Inflammatory macrophage (primary cell): ENCODE results near the gene HTR6.
"Not testable (repeated sequence)": the region's sequence is repeated elsewhere in the genome, so short reads cannot be mapped to it uniquely, and the experiment has no call there.

ENCODE experiments used
- DNase-seq, 2 donors: peaks; one replicate each; pipeline ENCODE4 v3.0.0-alpha.2; 2020 to 2022
- total RNA-seq, 18 experiments: gene quantifications; one replicate each; lab custom pipeline; 2026; ENCODE audit warnings: mixed read lengths in 6 of 18, inconsistent platforms in 2 of 18; lab: John Stamatoyannopoulos, UW

Gene HTR6
- 0 to 0.07 (median 0) reads per million in 18 experiments for total RNA-seq

DNA sequence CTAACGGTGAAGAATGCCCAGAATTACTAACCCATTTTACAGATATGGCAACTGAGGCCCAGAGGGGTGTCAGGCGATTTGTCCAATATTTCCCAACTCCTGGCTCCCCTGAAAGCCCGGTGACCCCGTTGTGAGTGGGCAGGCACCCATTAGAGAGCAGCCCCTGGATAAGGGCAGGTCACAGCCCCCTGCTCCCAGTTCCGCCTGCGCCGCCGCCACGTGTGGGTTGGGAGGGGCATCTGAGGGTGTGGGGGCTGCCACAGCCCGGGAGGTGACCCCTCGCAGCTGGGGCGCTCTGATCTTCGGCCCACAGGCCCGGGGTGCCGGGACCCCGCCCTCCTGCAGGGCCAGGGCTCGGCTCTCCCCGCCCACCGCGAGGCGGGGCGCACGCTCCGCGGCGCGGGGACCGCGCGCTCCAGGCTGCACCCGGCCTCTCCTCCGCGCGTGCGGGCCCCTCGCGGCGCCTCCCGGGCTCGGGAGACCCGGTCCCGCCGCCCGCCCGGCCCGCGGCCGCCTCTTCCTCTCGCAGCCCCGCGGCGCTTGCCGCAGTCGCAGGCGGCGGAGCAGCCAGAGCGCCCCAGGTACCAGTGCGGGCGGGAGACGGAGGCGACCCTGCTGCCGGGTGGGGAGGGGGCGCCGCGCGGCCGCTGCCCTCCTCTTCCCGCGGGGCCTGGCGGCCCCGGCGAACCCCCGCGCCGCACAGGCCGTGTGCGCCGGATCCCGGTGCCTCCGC lies at the start of gene HTR6:
Gene HTR6 (plus strand): TSS at position 423 of the 733 bp plus-strand sequence. CDS start 879 bp downstream, outside the sequence.
- no peak for DNase-seq

DNA sequence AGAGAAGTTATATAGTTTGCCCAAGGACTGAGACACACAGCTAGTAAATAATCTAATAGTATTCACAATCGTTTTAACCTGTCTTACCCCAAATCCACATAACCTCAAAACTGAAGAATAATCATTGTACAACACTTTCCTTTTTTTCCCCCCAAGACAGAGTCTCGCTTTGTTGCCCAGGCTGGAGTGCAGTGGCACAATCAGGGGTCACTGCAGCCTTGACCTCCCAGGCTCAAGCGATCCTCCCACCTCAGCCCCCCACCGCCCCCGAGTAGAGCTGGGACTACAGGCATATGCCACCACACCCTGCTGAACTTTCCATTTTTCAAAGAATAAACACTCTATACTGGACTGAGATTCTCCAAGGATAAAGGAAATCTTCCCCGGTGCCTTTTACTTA lies 49.2 kb upstream of the HTR6 start:
- DNase-seq = no peak

- DNase-seq = no peak
Observed at GRCh38 chr1:19616489-19616888, 48.2 kb upstream of the HTR6 start.

- DNase-seq = no peak
Observed at GRCh38 chr1:19617376-19617775, 47.3 kb upstream of the HTR6 start.

GRCh38 chr1:19618428-19618827 lies 46.2 kb upstream of the HTR6 start:
- DNase-seq = no peak

DNA sequence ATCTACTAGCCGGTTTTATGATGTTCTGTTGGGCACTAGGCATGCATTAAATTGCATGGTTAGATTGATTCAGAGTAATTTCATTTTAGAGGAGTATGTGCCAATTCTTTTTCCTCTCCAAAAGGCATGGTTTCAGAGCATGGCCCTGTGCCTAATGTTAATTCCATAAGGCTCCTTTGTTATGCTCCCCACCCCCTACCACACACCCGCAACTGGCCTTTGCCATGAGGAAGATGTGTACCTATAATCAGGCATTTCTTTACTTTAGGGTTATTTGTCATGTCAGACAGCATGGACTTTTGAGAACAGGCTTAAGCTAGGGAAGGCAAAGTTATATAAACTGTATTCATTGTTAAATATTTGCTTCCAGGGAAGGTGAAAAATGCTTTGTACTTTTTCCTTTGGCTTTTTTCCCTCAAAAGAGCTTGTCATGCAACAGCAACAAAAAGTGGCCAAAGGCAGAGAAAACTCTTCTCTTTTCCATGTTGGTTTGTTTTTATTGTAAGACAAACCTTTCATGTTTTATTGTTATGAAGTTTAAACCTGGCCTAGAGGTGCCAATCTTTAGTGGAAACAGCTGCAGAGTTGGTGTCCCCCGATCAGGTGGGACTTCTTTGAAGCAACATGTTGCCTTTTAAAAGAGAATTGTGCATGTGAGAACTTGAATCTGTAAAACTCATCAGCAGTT lies 44.8 kb upstream of the HTR6 start:
- DNase-seq = no peak

DNA sequence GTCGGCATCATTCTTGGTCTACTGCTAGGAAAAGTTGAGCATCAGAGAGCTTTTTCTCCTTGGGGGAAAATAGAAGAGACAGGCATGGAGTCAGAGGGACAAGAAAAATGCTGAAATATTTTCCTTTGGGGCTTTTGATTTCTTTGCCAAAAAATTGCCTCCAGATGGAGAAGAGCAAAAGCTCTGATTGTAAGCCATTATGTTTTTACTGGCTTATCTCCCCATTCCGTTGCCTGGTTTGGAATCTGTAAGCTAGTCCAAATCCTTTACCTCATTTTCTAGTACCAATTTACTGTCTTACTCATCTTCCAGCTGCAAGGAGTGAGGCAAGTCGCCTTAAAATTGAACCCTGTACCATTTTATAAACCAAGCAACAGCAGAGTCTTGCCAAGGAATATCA lies 43.9 kb upstream of the HTR6 start:
- DNase-seq = no peak

GRCh38 chr1:19621274-19621950 lies 43.3 kb upstream of the HTR6 start:
- DNase-seq = no peak

GRCh38 chr1:19622204-19622603 lies 42.5 kb upstream of the HTR6 start:
- no peak for DNase-seq

DNA sequence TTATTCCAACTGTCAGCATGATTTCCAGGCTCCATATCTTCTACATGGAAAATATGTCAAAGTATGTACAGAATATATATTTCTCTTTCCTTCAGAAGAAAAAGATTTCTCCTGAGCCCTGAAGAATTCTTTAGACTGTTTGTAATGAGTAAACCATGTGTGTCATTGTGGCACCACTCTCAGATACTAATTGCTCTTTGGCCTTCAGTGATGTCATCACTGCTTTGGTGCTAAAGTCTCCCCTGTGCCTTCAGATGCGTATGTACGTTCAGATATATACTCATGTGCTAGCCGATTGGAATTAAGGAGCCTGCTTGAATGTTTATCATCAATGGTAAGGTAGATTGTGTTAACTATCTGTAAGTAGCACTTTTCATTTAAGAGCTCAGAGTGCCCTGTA lies 41.2 kb upstream of the HTR6 start:
- DNase-seq = no peak

GRCh38 chr1:19625291-19625937 lies 39.3 kb upstream of the HTR6 start:
- DNase-seq = no peak

GRCh38 chr1:19628879-19629278 lies 35.8 kb upstream of the HTR6 start:
- DNase-seq = no peak

DNA sequence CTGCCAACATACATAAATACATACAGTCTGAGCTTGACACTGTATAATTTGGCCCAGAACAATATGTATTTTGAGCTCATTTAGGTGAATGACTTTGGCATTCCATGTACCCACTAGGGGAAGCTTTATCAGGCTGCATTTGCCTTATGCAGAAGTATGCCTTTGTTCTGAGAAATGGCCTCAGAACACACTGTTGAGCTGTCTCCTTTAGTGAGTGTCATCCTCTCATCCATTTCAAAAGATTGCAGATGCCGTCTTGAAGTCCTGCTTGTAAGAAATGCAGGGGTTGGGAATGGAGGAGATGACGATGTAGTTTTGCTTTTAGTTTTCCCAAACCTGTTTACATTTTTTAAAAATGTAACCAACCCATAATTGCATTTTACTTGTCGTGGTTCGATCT lies 35.3 kb upstream of the HTR6 start:
- DNase-seq = no peak

GRCh38 chr1:19630192-19630591 lies 34.5 kb upstream of the HTR6 start:
- DNase-seq = not testable (repeated sequence)

- DNase-seq = no peak
Observed at GRCh38 chr1:19630720-19631395, 33.8 kb upstream of the HTR6 start.

DNA sequence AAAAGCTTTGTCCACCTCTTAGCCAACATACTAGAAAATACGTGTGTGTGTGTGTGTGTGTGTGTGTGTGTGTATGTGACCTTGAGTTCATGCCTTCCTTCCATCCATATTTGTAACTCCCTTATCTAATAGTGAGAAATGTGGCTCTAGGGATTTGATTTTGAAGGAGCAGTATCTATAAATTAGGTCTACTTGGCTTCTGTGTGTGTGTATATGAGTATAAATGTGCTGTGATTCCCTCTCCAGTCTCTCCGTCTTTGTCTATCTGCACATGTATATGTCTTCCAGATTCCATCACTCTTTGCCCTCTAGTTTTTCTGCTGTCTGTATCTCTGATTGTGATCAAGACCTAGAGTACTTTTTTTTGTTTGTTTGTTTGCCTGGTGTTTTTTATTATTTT lies 32.5 kb upstream of the HTR6 start:
- no peak for DNase-seq

GRCh38 chr1:19633106-19633505 lies 31.6 kb upstream of the HTR6 start:
- no peak for DNase-seq

- DNase-seq = not testable (repeated sequence)
Observed at GRCh38 chr1:19635064-19635463, 29.6 kb upstream of the HTR6 start.

- DNase-seq = no peak
Observed at GRCh38 chr1:19635646-19636045, 29.0 kb upstream of the HTR6 start.

DNA sequence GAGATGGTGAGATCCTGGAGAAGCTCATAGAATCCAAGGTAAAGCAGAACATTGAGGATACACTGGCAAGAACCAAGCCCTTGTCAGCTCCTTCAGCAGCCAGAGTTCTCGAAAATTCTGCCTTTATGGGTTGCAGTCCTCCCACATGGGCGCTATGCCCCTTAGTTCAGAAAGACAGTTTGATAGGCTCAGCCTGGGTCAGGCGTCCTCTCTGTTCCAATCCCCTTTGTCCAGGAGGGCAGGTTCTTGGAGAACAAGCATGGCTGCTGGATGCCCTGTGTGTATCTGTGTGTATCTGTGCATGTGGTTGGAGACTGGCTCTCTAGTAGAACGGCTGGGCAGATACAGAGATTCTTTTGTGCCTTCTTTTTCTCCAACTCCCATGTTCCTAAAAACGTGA lies 28.6 kb upstream of the HTR6 start:
- DNase-seq = no peak

GRCh38 chr1:19636749-19637148 lies 27.9 kb upstream of the HTR6 start:
- not testable (repeated sequence) for DNase-seq

DNA sequence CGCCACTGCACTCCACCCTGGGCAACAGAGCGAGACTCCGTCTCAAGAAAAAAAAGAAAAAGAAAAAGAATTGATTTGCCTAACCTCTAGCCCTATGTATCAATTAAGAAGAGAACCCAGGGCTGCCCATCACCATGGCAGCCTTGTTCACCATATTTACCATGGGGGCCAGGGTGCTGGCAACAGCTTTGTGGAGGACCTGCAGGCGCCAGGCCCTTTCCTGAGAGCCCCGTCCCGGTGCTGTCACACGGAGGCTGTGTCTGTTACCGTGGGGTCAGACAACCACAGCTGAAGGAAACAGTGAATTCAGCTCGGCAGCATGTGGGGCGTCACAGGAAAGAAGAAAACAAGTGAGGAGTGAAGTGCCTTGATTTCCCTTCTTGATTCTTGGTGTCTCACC lies 27.1 kb upstream of the HTR6 start:
- no peak for DNase-seq

DNA sequence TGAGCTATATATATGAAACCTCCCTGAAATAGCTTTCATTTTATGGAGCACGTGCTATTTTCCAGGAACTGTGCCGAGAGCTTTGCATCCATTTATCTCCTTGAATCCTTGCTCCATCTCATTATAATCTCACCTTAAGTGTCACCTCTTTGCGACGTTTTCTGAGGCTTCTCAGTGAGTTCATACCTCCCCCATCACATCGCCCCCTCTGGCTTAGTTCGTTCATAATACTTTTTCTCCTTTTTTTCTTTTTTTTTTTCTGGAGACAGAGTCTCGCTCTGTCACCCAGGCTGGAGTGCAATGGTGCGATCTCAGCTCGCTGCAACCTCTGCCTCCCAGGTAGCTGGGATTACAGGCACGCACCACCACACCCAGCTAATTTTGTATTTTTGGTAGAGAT lies 25.4 kb upstream of the HTR6 start:
- not testable (repeated sequence) for DNase-seq
